ENCODE data around the gene IL13. TPM values are rescaled to one million over a fixed set of nuclear protein-coding genes. Genes with fewer than 3 reads are reported as not detected.

The IL13 gene
- total and polyA plus RNA-seq, 10 of the 15 experiments (the other 5 are each of a cell fraction or from before 2014, with no cell fraction given) = 0.06 to 0.40 (median 0.11) TPM; not detected in 6

DNA sequence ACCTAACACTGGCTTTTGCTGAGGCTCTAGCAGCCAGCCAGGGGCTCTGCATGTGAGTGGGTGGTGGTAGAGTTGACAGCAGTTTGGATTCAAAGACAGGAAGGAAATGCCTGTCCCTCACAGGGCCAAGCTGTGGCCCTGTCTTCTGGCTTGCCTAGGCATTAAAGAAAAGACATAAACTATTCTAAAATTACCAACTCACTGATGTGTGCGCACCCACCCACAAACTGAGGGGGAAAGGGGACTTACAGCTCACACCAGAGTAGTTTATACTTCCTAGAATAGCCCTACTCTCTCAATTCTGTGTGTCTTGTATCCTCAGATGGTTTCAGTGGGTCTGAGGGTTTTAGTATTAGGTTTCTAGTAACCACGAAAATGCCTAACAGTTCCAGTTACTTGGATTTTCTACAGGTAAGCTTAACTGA is 18.3 kb upstream of the IL13 start (continued):
- no peak for TF ChIP-seq STAT1 (conservative IDR thresholded peaks at IDR 0.05)
- TF ChIP-seq, protein P1, sequence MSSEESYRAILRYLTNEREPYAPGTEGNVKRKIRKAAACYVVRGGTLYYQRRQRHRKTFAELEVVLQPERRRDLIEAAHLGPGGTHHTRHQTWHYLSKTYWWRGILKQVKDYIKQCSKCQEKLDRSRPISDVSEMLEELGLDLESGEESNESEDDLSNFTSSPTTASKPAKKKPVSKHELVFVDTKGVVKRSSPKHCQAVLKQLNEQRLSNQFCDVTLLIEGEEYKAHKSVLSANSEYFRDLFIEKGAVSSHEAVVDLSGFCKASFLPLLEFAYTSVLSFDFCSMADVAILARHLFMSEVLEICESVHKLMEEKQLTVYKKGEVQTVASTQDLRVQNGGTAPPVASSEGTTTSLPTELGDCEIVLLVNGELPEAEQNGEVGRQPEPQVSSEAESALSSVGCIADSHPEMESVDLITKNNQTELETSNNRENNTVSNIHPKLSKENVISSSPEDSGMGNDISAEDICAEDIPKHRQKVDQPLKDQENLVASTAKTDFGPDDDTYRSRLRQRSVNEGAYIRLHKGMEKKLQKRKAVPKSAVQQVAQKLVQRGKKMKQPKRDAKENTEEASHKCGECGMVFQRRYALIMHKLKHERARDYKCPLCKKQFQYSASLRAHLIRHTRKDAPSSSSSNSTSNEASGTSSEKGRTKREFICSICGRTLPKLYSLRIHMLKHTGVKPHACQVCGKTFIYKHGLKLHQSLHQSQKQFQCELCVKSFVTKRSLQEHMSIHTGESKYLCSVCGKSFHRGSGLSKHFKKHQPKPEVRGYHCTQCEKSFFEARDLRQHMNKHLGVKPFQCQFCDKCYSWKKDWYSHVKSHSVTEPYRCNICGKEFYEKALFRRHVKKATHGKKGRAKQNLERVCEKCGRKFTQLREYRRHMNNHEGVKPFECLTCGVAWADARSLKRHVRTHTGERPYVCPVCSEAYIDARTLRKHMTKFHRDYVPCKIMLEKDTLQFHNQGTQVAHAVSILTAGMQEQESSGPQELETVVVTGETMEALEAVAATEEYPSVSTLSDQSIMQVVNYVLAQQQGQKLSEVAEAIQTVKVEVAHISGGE (CRISPR knock-in tag; IDR thresholded peaks at IDR 0.05) = no peak
- TF ChIP-seq RAD51 (IDR thresholded peaks at IDR 0.05) = no peak
- TF ChIP-seq GATAD2B (conservative IDR thresholded peaks at IDR 0.05; ENCODE audit: low read depth) = no peak; the same call in 1 of the 2 replicates
- no peak for TF ChIP-seq POU2F2 (IDR thresholded peaks at IDR 0.05; ENCODE audit: borderline replicate concordance, low read depth, low read length)
- peak; percentile 79 for TF ChIP-seq IKZF1 (conservative IDR thresholded peaks at IDR 0.05)
- TF ChIP-seq NFYB (IDR thresholded peaks at IDR 0.05; ENCODE audit: insufficient read depth, low read depth, low read length) = no peak
- TF ChIP-seq ZNF217 (IDR thresholded peaks at IDR 0.05) = no peak
- TF ChIP-seq, protein P2, sequence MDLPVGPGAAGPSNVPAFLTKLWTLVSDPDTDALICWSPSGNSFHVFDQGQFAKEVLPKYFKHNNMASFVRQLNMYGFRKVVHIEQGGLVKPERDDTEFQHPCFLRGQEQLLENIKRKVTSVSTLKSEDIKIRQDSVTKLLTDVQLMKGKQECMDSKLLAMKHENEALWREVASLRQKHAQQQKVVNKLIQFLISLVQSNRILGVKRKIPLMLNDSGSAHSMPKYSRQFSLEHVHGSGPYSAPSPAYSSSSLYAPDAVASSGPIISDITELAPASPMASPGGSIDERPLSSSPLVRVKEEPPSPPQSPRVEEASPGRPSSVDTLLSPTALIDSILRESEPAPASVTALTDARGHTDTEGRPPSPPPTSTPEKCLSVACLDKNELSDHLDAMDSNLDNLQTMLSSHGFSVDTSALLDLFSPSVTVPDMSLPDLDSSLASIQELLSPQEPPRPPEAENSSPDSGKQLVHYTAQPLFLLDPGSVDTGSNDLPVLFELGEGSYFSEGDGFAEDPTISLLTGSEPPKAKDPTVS (IDR thresholded peaks at IDR 0.05; ENCODE audit: low read depth, low read length) = no peak
- TF ChIP-seq, protein P3, sequence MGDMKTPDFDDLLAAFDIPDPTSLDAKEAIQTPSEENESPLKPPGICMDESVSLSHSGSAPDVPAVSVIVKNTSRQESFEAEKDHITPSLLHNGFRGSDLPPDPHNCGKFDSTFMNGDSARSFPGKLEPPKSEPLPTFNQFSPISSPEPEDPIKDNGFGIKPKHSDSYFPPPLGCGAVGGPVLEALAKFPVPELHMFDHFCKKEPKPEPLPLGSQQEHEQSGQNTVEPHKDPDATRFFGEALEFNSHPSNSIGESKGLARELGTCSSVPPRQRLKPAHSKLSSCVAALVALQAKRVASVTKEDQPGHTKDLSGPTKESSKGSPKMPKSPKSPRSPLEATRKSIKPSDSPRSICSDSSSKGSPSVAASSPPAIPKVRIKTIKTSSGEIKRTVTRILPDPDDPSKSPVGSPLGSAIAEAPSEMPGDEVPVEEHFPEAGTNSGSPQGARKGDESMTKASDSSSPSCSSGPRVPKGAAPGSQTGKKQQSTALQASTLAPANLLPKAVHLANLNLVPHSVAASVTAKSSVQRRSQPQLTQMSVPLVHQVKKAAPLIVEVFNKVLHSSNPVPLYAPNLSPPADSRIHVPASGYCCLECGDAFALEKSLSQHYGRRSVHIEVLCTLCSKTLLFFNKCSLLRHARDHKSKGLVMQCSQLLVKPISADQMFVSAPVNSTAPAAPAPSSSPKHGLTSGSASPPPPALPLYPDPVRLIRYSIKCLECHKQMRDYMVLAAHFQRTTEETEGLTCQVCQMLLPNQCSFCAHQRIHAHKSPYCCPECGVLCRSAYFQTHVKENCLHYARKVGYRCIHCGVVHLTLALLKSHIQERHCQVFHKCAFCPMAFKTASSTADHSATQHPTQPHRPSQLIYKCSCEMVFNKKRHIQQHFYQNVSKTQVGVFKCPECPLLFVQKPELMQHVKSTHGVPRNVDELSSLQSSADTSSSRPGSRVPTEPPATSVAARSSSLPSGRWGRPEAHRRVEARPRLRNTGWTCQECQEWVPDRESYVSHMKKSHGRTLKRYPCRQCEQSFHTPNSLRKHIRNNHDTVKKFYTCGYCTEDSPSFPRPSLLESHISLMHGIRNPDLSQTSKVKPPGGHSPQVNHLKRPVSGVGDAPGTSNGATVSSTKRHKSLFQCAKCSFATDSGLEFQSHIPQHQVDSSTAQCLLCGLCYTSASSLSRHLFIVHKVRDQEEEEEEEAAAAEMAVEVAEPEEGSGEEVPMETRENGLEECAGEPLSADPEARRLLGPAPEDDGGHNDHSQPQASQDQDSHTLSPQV (IDR thresholded peaks at IDR 0.05) = no peak
- TF ChIP-seq SP1 (IDR thresholded peaks at IDR 0.05; ENCODE audit: low read depth, low read length) = peak; percentile 52
- no peak for TF ChIP-seq BMI1 (IDR thresholded peaks at IDR 0.05; ENCODE audit: borderline replicate concordance)
- no peak for TF ChIP-seq STAT3 (IDR thresholded peaks at IDR 0.05; ENCODE audit: low read depth, low read length)
- peak; percentile 37 to 38; a peak in 1 of 4 replicates for TF ChIP-seq BHLHE40 (IDR thresholded peaks at IDR 0.05; ENCODE audit: borderline replicate concordance in 1 of 2, low read depth in 2 of 2, low read length in 1 of 2)
- TF ChIP-seq, protein P4, sequence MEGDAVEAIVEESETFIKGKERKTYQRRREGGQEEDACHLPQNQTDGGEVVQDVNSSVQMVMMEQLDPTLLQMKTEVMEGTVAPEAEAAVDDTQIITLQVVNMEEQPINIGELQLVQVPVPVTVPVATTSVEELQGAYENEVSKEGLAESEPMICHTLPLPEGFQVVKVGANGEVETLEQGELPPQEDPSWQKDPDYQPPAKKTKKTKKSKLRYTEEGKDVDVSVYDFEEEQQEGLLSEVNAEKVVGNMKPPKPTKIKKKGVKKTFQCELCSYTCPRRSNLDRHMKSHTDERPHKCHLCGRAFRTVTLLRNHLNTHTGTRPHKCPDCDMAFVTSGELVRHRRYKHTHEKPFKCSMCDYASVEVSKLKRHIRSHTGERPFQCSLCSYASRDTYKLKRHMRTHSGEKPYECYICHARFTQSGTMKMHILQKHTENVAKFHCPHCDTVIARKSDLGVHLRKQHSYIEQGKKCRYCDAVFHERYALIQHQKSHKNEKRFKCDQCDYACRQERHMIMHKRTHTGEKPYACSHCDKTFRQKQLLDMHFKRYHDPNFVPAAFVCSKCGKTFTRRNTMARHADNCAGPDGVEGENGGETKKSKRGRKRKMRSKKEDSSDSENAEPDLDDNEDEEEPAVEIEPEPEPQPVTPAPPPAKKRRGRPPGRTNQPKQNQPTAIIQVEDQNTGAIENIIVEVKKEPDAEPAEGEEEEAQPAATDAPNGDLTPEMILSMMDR (IDR thresholded peaks at IDR 0.05 in 2 of 3, conservative IDR thresholded peaks at IDR 0.05 in 1 of 3; ENCODE audit: control insufficient read depth in 2 of 3, extremely low read depth in 1 of 3, insufficient read depth in 1 of 3, low read depth in 3 of 3, low read length in 3 of 3) = no peak

All from GM12878 (cell line).